Smooth muscle cell of the pulmonary artery (primary cell): ENCODE results near the gene FRRS1. TPM values are rescaled to one million over a fixed set of nuclear protein-coding genes. Genes with fewer than 3 reads are reported as not detected.

Experiments
- total RNA-seq: library from RNA; depleted of rRNA; stranded (reverse); fragments of >200 nt; gene quantifications from 2 replicates; pipeline ENCODE4 v1.2.3, GENCODE V29; 2014

The FRRS1 gene
- 10.0 and 32.4 TPM in 2 replicates for total RNA-seq

GRCh38 chr1:99766378-99766800 is at the start of gene FRRS1:
Gene FRRS1, minus strand, starts transcription at chr1:99766635. Its CDS starts 17,867 bp downstream, at chr1:99748768.

Other genes starting within 250 kb of the FRRS1 start
- 2.6 and 14.5 TPM in 2 replicates for gene PALMD, start 120.5 kb downstream of the FRRS1 start, total RNA-seq
- 12.2 and 15.8 TPM in 2 replicates for gene AGL, start 83.7 kb upstream of the FRRS1 start, total RNA-seq
- gene SLC35A3, start 203.4 kb upstream of the FRRS1 start, total RNA-seq, result 25.3 and 34.9 TPM in 2 replicates